ENCODE data around the gene IL27RA. TPM values are rescaled to one million over a fixed set of nuclear protein-coding genes. Genes with fewer than 3 reads are reported as not detected.

The IL27RA gene
- total and polyA plus RNA-seq, 3 donors from 2014 or later = 3.5 to 5.2 (median 4.9) TPM

DNA sequence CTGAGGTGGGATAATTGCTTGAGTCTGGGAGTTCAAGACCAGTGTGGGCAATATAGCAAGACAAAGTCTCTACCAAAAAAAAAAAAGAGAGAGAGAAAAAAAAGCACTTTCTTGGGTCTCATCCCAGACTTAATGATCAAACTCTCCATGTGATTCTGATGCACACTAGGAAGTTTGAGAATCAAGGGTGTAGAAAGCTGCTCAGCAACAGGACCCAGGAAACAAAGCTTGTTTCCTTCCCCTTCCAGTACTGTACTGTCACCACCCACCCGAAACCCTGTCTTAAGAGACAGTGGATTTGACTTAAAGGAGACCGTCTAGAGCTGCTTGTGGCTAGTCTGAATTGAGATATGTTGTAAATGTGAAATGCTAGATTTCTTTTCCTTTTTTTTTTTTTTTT is 46.8 kb downstream of the IL27RA start:
- 85% methylated on average over 2 of the region's 2 CpGs for WGBS, 2 donors
- Histone ChIP-seq H3K27me3 (no peaks in the 10 kb centered on the region), H3K4me1 (peaks cover 17% of the 10 kb centered on the region), H3K4me3 (no peak overlapping the region), H3K36me3 (ENCODE audit: low read depth, missing control alignments) (no peaks in the 10 kb centered on the region), H3K9me3 (no peaks in the 10 kb centered on the region), H3K27ac (no peak overlapping the region)
- intact Hi-C loops (cut with DNase I; ENCODE audit: low total_unique reads) = loop anchor here (10.0 kb wide), 1 partner anchor 194 kb away; no protein-coding TSS in a partner anchor
- DNase-seq = no peak
- TF ChIP-seq, protein P1, sequence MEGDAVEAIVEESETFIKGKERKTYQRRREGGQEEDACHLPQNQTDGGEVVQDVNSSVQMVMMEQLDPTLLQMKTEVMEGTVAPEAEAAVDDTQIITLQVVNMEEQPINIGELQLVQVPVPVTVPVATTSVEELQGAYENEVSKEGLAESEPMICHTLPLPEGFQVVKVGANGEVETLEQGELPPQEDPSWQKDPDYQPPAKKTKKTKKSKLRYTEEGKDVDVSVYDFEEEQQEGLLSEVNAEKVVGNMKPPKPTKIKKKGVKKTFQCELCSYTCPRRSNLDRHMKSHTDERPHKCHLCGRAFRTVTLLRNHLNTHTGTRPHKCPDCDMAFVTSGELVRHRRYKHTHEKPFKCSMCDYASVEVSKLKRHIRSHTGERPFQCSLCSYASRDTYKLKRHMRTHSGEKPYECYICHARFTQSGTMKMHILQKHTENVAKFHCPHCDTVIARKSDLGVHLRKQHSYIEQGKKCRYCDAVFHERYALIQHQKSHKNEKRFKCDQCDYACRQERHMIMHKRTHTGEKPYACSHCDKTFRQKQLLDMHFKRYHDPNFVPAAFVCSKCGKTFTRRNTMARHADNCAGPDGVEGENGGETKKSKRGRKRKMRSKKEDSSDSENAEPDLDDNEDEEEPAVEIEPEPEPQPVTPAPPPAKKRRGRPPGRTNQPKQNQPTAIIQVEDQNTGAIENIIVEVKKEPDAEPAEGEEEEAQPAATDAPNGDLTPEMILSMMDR (IDR thresholded peaks at IDR 0.05) = no peak
- no peak for TF ChIP-seq POLR2A (IDR thresholded peaks at IDR 0.05)

DNA sequence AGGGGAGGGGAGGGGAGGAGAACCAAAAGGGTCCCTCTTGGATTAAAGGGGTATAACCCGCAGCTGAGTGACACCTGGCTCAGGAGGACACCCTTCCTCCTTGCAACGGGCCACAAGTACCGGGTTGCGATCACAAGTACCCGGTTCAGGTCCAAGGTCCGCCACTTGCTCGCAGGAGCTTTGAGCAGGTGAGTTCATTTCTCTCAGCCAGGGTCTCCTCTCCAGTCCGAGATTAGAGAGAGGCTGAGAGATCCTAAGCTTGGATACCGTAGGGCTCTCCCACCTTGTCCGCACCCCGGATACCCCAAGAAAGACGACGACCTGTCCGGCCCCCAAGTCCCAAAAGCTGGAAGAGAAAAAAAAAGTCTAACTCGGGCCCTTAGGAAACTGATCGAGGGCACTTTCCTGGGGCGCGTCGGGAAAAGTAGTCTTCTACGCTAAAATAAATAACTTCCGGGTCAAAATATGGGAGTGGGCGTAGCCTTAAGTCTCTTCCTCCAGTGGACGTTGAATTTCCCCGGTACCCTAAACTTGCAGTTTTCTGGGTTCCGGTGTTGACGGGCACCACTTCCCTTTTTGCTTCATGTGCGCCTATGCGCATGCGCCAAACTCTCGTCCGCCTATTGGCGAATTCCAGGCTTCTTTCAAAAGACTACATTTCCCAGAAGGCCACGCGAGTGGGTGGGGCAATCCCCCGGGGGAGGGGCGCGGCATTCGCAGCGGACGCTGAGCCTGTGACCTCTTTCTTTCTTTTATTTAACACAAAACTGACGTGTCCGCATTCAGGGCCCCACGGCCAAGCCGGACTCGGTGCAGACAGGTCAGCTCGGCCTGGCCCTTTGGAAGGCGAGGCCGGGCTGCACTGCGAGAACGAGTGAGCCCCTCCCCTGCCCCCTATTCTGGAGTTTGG is 49.6 kb downstream of the IL27RA start:
- H3K27me3 ChIP-seq = no peaks in the 10 kb centered on the region
- peak; percentile 98 for DNase-seq
- H3K9me3 ChIP-seq = no peaks in the 10 kb centered on the region
- TF ChIP-seq POLR2A (IDR thresholded peaks at IDR 0.05) = no peak
- TF ChIP-seq, protein P1 (IDR thresholded peaks at IDR 0.05) = no peak
- no peaks in the 10 kb centered on the region for H3K36me3 ChIP-seq (ENCODE audit: low read depth, missing control alignments)
- WGBS, 2 donors = 0 to 1% methylated on average over 50 of the region's 50 CpGs
- intact Hi-C loops (cut with DNase I; ENCODE audit: low total_unique reads) = no loop called here
- peaks cover 13% of the 10 kb centered on the region for H3K4me1 ChIP-seq
- H3K4me3 ChIP-seq = peak overlapping the region; percentile 67 to 86
- peak overlapping the region; percentile 84 for H3K27ac ChIP-seq

DNA sequence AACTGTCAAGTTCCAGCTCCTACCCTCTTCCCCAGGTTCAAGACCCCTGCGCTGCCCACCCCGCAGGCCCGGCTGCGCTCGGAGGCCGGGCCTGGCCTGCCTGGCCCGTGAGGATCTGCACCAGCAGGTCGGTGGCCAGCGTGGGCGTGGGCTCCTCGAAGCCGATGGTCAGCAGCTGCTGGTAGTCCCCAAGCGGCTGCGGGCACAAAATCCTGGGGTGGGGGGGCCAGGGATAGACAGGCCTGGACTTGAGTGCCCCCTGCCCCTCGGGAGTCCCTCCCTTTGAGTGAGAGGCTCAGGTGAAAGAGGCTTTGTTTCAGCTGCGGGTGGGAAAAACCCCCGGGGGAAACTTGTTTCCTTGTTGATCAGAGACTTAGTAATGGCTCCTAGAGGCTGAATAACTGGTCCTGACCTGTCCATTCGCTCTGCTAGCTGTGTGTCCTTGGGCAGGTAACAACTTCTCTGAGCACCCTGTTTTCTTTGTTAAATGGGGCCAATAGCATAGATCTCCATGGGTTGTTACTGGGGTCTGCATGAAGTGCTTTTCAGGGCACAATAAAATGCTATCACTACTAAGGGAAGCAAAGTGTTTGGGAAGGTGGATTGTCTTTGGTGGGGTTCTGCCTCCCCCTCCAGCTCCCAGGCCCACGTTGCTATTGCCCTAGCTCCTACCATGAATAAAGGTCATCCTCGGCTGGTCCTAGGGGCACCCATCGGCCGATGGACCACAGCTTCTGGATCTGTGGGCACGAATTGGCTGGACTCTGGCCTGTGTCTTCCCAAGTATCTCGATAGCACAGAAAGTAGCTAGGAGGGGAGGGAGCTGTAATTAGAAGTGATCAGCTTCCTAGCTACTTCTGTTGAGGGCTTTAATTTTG is 50.5 kb downstream of the IL27RA start:
- Histone ChIP-seq H3K27ac (peak overlapping the region; percentile 84), H3K27me3 (no peaks in the 10 kb centered on the region), H3K4me3 (peak overlapping the region; percentile 67 to 86), H3K36me3 (ENCODE audit: low read depth, missing control alignments) (no peaks in the 10 kb centered on the region), H3K4me1 (peaks cover 13% of the 10 kb centered on the region), H3K9me3 (no peaks in the 10 kb centered on the region)
- peak; percentile 51 for DNase-seq
- TF ChIP-seq POLR2A (IDR thresholded peaks at IDR 0.05) = no peak
- TF ChIP-seq, protein P1 (IDR thresholded peaks at IDR 0.05) = no peak
- intact Hi-C loops (cut with DNase I; ENCODE audit: low total_unique reads) = no loop called here
- 15 to 41% methylated on average over 9 to 24 of the region's 24 CpGs for WGBS, 2 donors

DNA sequence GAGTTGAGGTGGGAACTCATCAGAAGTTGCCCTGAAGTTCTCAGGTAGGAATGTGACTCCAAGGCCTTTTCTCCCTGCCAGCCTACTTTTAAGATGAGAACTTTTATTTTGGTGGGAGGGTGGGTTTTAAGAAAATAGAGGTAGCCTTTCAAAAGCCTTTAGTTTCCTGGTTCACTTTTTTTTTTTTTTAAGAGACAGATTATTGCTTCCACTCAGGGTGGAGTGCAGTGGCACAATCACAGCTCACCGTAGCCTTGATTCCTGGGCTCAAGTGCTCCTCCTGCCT is 51.1 kb downstream of the IL27RA start:
- no peaks in the 10 kb centered on the region for H3K36me3 ChIP-seq (ENCODE audit: low read depth, missing control alignments)
- H3K4me1 ChIP-seq = peaks cover 13% of the 10 kb centered on the region
- H3K27ac ChIP-seq = peak overlapping the region in 1 of 2 donors; percentile 84
- H3K27me3 ChIP-seq = no peaks in the 10 kb centered on the region
- TF ChIP-seq, protein P1 (IDR thresholded peaks at IDR 0.05) = no peak
- TF ChIP-seq POLR2A (IDR thresholded peaks at IDR 0.05) = no peak
- DNase-seq = no peak
- H3K4me3 ChIP-seq = no peak overlapping the region
- 0 to 36% methylated on average over 1 of the region's 1 CpG for WGBS, 2 donors
- no peaks in the 10 kb centered on the region for H3K9me3 ChIP-seq
- intact Hi-C loops (cut with DNase I; ENCODE audit: low total_unique reads) = no loop called here

Data from testis (tissue), 3 donors.